HG02763 (cell line): ENCODE measurements around the gene ACTR1A.
A peak's percentile ranks its signal among the peaks of the same experiment; 100 is the strongest.
"Not testable (repeated sequence)": the region's sequence is repeated elsewhere in the genome, so short reads cannot be mapped to it uniquely, and the experiment has no call there.

ENCODE experiments used
- ATAC-seq: cut with Tn5 transposase; IDR thresholded peaks from one replicate; pipeline ENCODE4 v1.9.1; 2021; ENCODE audit warnings: mild to moderate bottlenecking, moderate library complexity; ENCODE audit not compliant: unreplicated experiment

ACTR1A gene

GRCh38 chr10:102502337-102503151 lies at the start of gene ACTR1A:
Gene ACTR1A (minus strand): TSS chr10:102502712. CDS start chr10:102502647, 65 bp downstream.
- peak; percentile 52 for ATAC-seq

GRCh38 chr10:102550636-102551210 lies 48.2 kb upstream of the ACTR1A start:
- ATAC-seq: no peak

- no peak for ATAC-seq
Observed at GRCh38 chr10:102549549-102549948, 47.0 kb upstream of the ACTR1A start.

DNA sequence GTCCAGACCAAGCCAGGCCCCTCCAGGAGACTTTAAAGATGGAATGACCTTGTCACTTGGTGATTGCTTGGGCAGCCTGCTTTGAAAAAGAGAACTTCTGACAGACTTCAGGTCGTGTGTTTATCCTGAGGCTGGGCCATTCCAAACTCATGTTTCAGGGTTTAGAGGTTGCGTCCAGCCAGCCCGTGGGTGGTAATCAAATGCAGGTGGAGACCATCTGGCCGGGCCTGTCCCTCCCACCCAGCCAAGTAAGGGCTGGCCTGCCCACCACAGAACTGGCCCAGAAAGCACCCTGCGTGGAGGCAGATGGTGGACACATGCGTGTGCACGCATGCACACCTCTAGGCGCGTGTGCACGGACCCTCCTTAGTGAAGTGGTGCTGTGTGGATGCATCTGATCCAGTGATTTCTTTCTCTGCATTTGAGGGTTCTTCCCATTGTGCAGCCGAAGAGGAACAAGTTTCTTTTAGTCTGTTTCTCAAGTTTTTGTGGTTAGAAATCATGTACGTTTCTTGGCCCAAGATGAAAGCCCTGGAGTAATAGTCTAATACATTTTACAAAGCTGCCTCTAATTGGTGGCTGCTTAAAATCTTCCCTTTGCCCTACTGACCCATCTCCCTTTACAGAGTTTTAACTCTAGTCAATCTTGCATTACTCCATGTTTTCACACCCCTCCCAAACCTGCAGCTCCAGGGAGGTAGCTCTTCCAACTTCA lies 44.3 kb upstream of the ACTR1A start:
- no peak for ATAC-seq

DNA sequence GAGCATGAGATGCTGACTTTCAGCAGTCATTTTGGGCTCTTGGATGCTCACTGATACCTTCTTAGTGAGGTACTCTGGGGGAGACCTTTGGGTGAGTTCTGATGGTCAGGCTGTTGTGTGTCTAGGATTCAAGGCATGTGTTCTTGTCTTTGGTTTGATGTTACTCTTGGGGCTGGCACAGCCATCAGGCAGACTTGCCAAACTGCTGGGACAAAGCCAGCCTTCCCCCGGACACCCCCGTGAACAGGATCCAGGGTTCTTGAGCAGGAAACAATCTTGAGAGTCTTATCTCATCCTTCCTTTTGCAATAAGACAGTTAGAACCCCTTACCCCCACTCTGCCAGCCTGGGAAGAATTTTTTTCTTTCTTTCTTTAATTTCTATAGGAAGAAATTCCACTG lies 43.5 kb upstream of the ACTR1A start:
- ATAC-seq: no peak

GRCh38 chr10:102545265-102545871 lies 42.9 kb upstream of the ACTR1A start:
- no peak for ATAC-seq

DNA sequence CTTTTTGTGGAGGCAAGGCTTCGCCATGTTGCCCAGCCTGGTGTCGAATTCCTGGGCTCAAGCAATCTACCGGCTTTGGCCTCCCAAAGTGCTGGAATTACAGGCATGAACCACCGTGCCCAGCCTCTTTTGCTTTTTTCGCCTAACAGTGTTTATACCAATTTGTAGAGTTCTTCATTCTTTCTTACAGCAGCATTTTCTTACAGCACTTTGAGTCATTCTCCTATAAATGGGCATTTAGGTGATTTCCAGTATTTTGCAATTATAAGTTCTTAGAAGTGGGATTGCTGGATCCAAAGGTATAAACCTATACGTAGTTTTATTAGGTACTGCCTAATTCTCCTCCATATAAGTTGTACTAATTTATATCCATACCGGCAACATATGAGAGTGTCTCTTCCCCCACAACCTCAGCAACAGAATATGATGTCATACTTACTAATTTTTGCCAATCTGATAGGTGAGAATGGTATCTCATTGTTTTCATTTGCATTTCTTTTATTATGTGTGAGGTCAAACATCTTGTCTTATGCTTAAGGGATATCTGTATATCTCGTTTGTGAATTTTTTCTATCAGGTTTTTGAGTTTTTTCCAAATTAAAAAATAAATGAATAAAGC lies 40.4 kb upstream of the ACTR1A start:
- ATAC-seq: no peak

GRCh38 chr10:102540023-102540422 lies 37.5 kb upstream of the ACTR1A start:
- peak; percentile 57 for ATAC-seq

DNA sequence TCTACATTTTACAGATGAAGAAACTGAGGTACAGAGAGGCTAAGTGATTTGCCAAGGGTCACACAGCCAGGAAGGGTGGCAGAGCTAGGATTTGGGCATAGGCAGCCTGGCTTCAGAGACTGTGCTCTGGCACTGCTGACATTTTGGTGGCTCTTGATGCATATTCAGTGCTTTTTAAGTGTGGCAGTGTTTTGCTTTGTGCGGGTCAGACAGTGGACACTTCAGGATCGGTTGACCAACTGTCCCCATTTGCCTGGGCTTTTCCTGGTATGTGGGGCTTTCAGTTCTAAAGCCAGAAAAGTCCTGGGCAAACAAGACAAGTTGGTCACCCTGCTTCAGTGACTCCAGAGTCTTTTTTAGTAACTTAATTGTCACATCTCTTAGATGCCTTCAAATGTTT lies 36.3 kb upstream of the ACTR1A start:
- ATAC-seq: no peak

- no peak for ATAC-seq
Observed at GRCh38 chr10:102537948-102538347, 35.4 kb upstream of the ACTR1A start.

DNA sequence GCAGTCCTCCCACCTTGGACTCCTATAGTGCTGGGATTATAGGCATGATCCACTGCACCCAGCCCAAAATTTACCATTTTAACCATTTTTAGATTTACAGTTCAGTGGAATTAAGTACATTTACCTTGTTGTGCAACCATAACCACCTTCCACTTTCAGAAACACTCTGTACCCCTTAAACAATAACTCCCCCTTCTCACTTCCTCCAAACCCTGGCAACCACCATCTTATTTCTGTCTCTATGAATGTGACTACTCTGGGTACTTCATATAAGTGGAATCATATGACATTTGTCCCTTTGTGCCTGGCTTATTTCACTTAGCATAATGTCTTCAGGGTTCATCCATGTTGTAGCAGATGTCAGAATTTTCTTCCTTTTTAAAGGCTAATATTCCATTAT lies 34.9 kb upstream of the ACTR1A start:
- no peak for ATAC-seq

DNA sequence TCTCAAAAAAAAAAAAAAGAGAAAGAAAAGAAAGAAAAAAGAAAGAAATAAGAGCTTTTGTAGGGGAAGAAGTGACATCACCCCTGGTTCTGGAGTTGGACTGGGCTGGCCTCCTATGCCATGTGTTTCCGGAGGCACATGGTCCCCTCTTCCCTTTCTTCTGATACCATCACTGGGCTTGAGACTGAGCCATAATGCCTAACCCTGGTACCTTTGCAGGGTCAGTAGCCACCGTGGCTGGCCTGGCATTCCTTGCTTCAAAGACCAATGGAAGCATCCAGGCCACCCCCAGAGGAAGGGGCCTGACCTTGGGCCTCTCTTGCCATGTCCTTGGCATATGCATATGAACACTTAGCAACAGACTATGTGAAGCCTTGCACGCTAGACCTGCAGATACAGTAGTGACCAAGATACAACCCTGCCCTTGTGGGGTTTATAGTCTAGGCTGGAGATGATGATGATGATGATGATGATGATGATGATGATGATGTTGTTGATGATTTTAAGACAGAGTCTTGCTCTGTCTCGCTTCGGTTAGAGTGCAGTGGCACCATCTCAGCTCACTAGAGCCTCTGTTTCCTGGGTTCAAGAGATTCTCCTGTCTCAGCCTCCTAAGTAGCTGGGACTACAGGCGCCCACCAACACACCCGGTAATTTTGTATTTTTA lies 33.1 kb upstream of the ACTR1A start:
- ATAC-seq: no peak

GRCh38 chr10:102534966-102535365 lies 32.5 kb upstream of the ACTR1A start:
- not testable (repeated sequence) for ATAC-seq

DNA sequence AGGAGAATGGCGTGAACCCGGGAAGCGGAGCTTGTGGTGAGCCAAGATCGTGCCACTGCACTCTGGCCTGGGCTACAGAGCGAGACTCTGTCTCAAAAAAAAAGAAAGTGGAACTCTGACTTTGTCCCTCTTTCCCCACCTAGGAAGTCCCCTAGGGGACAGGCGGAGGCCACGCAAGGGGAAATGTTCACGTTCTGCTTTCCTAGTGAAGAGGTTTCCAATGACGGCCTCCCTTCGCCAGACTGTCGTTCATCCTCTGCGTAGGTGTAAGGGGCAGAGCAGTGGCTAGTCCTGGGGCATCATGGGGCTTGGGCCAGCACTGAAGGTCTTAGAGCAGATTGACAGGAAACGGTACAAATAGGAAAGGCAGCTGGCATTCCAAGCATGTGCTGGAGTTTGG lies 31.8 kb upstream of the ACTR1A start:
- no peak for ATAC-seq

DNA sequence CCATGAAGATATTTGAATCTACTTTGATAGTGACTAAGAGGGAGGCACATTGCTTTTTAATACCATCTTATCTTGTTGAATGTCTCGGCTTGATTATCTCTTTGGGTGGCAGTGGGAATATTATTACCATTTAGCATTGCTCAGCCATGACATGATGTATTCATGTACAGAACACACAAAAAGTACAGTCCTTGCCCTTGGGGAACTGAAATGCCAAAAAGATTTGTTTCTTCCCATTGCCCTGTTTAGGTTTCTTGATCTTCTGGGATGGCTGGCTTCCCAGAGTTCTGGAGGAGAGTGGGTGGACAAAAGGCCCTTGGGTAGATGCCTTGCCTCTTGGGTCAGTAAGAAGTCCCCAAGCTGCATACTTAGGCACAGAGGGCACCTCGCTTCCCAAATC lies 25.0 kb upstream of the ACTR1A start:
- ATAC-seq: no peak

GRCh38 chr10:102524746-102525145 lies 22.2 kb upstream of the ACTR1A start:
- ATAC-seq: no peak

DNA sequence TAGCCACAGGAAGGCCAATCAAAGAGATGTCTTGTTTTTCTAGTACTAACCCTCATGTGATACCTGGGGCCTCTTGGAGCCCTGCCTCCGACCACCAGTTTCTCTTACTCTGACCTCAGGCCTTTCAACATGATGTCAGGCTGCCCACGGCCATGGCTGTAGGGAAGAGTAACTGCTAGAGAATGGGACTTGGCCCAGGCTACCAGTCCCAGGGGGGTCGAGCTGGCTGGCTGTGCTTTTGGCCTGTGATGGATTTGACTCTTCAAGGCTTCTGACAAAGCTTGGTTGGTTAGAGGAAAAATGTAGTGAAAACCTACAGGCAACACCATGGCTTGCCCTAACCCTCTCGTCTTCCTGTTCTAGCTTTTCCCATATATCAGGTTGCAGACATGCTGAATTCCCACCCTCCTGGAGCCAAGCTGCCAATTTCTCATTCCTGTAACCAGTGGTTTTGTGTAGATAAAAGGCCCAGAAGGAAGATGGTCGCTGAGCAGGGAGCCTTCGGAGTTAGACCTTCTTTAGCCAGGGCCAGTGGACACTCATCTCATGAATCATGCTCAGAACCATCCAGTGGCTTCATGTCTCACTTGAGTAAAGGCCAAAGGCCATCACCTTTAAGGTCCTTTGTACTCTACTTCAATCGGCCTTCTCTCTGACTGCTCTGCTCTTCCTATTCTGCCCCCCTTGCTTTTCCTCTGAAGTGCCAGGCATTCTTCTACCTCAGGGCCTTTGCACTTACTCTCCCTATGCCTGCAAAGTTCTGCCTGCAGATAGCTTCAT lies 20.9 kb upstream of the ACTR1A start:
- ATAC-seq: no peak

GRCh38 chr10:102522874-102523249 lies 20.4 kb upstream of the ACTR1A start:
- ATAC-seq: no peak

DNA sequence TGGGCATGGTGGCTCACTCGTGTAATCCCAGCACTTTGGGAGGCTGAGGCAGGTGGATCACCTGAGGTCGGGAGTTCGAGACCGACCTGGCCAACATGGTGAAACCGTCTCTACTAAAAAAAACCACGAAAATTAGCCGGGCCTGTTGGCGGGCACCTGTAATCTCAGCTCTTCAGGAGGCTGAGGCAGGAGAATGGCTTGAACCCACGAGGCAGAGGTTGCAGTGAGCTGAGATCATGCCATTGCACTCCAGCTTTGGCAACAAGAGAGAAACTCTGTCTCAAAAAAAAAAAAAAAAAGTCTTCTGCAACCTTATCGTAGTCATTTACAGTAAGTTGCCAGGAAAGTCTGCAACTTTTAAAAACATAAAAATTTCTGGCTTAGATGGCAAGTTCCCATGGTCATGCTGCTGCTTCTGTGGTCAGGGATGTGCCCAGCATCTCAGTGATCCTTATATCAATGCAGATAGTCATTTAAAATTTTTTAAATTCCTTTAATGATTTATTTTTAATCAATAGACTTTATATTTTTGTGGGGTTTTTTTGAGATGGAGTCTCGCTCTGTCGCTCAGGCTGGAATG lies 16.8 kb upstream of the ACTR1A start:
- ATAC-seq: no peak
